ENCODE data around the gene TGFBR2. TPM values are rescaled to one million over a fixed set of nuclear protein-coding genes. Genes with fewer than 3 reads are reported as not detected.
"Not testable (repeated sequence)": the region's sequence is repeated elsewhere in the genome, so short reads cannot be mapped to it uniquely, and the experiment has no call there.

The TGFBR2 gene
- polyA plus RNA-seq, 1 donor (not counting 4 experiments of a cell fraction or from before 2014, with no cell fraction given) = 303 TPM

DNA sequence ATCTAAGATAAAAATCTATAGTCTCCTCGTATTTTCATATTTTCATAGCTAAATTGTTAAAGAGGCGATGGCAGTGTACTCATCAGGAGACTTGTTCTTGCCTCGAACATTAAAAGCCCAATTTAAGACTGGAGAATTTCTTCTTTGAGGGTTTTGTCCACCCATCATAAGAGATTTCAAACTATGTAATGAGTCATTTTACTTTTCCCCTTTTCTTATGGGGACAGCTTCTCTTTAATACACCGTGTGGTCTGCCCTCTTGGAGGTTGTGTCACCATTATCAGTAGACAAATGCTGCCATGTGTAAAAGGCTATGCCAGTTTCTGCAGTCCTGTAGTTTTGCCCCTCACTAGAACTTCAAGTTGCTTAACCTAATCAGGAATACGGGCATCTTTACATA, 16.9 kb downstream of the TGFBR2 start:
- H3K36me3 ChIP-seq (ENCODE audit: control insufficient read depth in 2 of 2, extremely low read depth in 1 of 2, insufficient read depth in 2 of 2, low read length in 2 of 2) = peaks cover 16 to 30% of the 10 kb centered on the region in 2 experiments
- no peak overlapping the region for H3K4me3 ChIP-seq (ENCODE audit: control insufficient read depth in 2 of 3, extremely low read depth in 1 of 3, insufficient read depth in 2 of 3, low read depth in 1 of 3, low read length in 3 of 3)
- H3K79me2 ChIP-seq (ENCODE audit: control insufficient read depth, insufficient read depth, low read length) = peaks cover 89% of the 10 kb centered on the region
- no peaks in the 10 kb centered on the region for H3K9me3 ChIP-seq (ENCODE audit: control insufficient read depth, low read depth, low read length)
- no peak for DNase-seq (ENCODE audit: low read depth, low spot score)
- no peak overlapping the region for H2AFZ ChIP-seq (ENCODE audit: control insufficient read depth, low read length)
- no peak overlapping the region for H3K9ac ChIP-seq (ENCODE audit: control insufficient read depth, extremely low read depth, insufficient read depth, low read length)
- FAIRE-seq = no peak
- H3K27ac ChIP-seq (ENCODE audit: control insufficient read depth, insufficient read depth, low read length) = no peak overlapping the region
- dilution Hi-C loops (cut with MboI; ENCODE audit: extremely low pct_ligation_motif_present, low sequenced_read_pairs) = no loop called here
- TF ChIP-seq, protein P1, sequence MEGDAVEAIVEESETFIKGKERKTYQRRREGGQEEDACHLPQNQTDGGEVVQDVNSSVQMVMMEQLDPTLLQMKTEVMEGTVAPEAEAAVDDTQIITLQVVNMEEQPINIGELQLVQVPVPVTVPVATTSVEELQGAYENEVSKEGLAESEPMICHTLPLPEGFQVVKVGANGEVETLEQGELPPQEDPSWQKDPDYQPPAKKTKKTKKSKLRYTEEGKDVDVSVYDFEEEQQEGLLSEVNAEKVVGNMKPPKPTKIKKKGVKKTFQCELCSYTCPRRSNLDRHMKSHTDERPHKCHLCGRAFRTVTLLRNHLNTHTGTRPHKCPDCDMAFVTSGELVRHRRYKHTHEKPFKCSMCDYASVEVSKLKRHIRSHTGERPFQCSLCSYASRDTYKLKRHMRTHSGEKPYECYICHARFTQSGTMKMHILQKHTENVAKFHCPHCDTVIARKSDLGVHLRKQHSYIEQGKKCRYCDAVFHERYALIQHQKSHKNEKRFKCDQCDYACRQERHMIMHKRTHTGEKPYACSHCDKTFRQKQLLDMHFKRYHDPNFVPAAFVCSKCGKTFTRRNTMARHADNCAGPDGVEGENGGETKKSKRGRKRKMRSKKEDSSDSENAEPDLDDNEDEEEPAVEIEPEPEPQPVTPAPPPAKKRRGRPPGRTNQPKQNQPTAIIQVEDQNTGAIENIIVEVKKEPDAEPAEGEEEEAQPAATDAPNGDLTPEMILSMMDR (optimal IDR thresholded peaks at IDR 0.05 in 1 of 3, IDR thresholded peaks at IDR 0.05 in 1 of 3, conservative IDR thresholded peaks at IDR 0.05 in 1 of 3; ENCODE audit: extremely low read depth in 1 of 3, insufficient read depth in 2 of 3, low read length in 3 of 3) = no peak
- no peak overlapping the region for H3K4me2 ChIP-seq (ENCODE audit: control insufficient read depth, extremely low read depth, insufficient read depth, low read depth, low read length)
- H4K20me1 ChIP-seq (ENCODE audit: control insufficient read depth, extremely low read depth, insufficient read depth, low read length) = peaks cover 23% of the 10 kb centered on the region
- no peaks in the 10 kb centered on the region for H3K27me3 ChIP-seq (ENCODE audit: control insufficient read depth, extremely low read depth, insufficient read depth, low read length)
- H3K4me1 ChIP-seq (ENCODE audit: control insufficient read depth, extremely low read depth, insufficient read depth, low read length) = peaks cover 55% of the 10 kb centered on the region
- H3K9me1 ChIP-seq (ENCODE audit: control insufficient read depth, extremely low read depth, insufficient read depth, low read length) = no peaks in the 10 kb centered on the region

DNA sequence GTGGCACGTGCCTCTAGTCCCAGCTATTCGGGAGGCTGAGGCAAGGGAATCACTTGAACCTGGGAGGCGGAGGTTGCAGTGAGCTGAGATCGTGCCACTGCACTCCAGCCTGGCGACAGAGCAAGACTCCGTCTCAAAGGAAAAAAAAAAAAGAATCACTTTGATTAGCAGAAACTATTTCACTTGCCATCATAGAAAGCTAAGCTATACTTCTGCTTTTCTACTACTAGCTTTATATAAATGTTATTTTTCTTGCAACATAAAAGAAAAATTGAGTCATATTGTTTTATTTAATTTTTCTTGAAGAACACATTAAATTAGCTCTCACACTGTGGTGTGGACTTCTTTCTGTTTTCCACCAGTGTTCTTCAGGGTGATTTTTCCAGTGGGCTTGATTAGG, 18.1 kb downstream of the TGFBR2 start:
- H3K9ac ChIP-seq (ENCODE audit: control insufficient read depth, extremely low read depth, insufficient read depth, low read length); H3K27me3 ChIP-seq (ENCODE audit: control insufficient read depth, extremely low read depth, insufficient read depth, low read length); H3K4me3 ChIP-seq (ENCODE audit: control insufficient read depth in 2 of 3, extremely low read depth in 1 of 3, insufficient read depth in 2 of 3, low read depth in 1 of 3, low read length in 3 of 3); DNase-seq (ENCODE audit: low read depth, low spot score); H3K9me1 ChIP-seq (ENCODE audit: control insufficient read depth, extremely low read depth, insufficient read depth, low read length); FAIRE-seq; H3K9me3 ChIP-seq (ENCODE audit: control insufficient read depth, low read depth, low read length); dilution Hi-C loops (cut with MboI; ENCODE audit: extremely low pct_ligation_motif_present, low sequenced_read_pairs); H2AFZ ChIP-seq (ENCODE audit: control insufficient read depth, low read length): not testable (repeated sequence)
- peaks cover 15 to 29% of the 10 kb centered on the region in 2 experiments for H3K36me3 ChIP-seq (ENCODE audit: control insufficient read depth in 2 of 2, extremely low read depth in 1 of 2, insufficient read depth in 2 of 2, low read length in 2 of 2)
- H3K27ac ChIP-seq (ENCODE audit: control insufficient read depth, insufficient read depth, low read length) = peak overlapping the region; percentile 93
- peaks cover 89% of the 10 kb centered on the region for H3K79me2 ChIP-seq (ENCODE audit: control insufficient read depth, insufficient read depth, low read length)
- peak overlapping the region; percentile 57 for H3K4me2 ChIP-seq (ENCODE audit: control insufficient read depth, extremely low read depth, insufficient read depth, low read depth, low read length)
- H3K4me1 ChIP-seq (ENCODE audit: control insufficient read depth, extremely low read depth, insufficient read depth, low read length) = peaks cover 63% of the 10 kb centered on the region
- peaks cover 13% of the 10 kb centered on the region for H4K20me1 ChIP-seq (ENCODE audit: control insufficient read depth, extremely low read depth, insufficient read depth, low read length)

Data from keratinocyte (primary cell).